ENCODE data around the gene EML3.

Gene EML3

DNA sequence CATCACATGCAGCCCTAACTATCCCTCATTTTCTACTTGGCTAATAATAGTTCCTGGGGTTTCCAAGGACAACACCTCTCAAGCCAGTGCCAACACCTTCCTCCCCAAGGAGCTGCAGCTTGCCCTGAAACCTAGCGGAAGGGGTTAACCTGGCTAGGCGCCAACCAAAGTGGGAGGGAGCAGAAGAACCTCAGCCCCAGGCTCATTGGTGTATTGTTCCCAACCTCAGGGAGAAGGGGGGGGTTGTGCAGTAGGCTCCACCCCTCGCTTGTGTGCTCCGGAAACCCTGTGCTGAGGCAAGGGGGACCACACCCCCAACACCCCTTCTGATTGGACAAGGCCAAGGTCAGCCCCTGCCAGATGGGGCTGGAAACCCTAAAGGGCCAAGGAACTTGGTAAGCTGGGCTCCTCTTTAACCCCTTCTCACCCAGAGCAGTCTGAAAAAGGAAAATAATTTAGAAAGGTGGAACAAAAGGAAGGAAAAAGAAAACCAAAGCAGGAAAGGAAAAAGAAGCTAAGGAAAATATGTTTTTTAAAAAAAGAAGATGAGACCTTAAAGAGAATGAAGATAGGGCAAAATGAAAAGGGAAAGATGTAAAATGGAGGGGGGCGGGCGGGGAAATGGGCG is 13.4 kb downstream of the EML3 start:
- ChIA-PET POLR2A (interaction anchor here (0.6 to 2.9 kb wide), 4 partner anchors 7 to 66 kb away, joined by 3 to 33 read pairs (median 4); partner anchors contain the start of genes C11orf98, CSKMT, EEF1G and INTS5), CTCF (interaction anchor here (0.7 to 6.5 kb wide), 7 partner anchors 9 to 205 kb away, joined by 3 to 59 read pairs (median 4); partner anchors contain the start of genes EML3 and ROM1)
- H3K4me3 ChIP-seq (ENCODE audit: low read depth, low read length) = peak overlapping the region; percentile 82
- DNase-seq (ENCODE audit: low read depth, low spot score) = peak; percentile 87
- TF ChIP-seq, protein P1, sequence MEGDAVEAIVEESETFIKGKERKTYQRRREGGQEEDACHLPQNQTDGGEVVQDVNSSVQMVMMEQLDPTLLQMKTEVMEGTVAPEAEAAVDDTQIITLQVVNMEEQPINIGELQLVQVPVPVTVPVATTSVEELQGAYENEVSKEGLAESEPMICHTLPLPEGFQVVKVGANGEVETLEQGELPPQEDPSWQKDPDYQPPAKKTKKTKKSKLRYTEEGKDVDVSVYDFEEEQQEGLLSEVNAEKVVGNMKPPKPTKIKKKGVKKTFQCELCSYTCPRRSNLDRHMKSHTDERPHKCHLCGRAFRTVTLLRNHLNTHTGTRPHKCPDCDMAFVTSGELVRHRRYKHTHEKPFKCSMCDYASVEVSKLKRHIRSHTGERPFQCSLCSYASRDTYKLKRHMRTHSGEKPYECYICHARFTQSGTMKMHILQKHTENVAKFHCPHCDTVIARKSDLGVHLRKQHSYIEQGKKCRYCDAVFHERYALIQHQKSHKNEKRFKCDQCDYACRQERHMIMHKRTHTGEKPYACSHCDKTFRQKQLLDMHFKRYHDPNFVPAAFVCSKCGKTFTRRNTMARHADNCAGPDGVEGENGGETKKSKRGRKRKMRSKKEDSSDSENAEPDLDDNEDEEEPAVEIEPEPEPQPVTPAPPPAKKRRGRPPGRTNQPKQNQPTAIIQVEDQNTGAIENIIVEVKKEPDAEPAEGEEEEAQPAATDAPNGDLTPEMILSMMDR (IDR thresholded peaks at IDR 0.05; ENCODE audit: insufficient read depth, low read length, missing control alignments) = no peak

- no peak overlapping the region for H3K4me3 ChIP-seq (ENCODE audit: low read depth, low read length)
- POLR2A ChIA-PET = no interaction called here
- DNase-seq (ENCODE audit: low read depth, low spot score) = no peak
- TF ChIP-seq, protein P1 (IDR thresholded peaks at IDR 0.05; ENCODE audit: insufficient read depth, low read length, missing control alignments) = no peak
- CTCF ChIA-PET = interaction anchor here (1.3 to 6.8 kb wide), 5 partner anchors 13 to 200 kb away, joined by 3 to 95 read pairs (median 21); partner anchors contain the start of genes EML3 and ROM1
Measured at GRCh38 chr11:62595124-62595523, 17.5 kb downstream of the EML3 start.

GRCh38 chr11:62593434-62594044 is 19.0 kb downstream of the EML3 start:
- no peak overlapping the region for H3K4me3 ChIP-seq (ENCODE audit: low read depth, low read length)
- DNase-seq (ENCODE audit: low read depth, low spot score) = no peak
- CTCF ChIA-PET = interaction anchor here (0.7 to 6.8 kb wide), 16 partner anchors 8 to 198 kb away, joined by 3 to 95 read pairs (median 4); partner anchors contain the start of genes B3GAT3, EEF1G, EML3 and MTA2
- POLR2A ChIA-PET = interaction anchor here (1.2 to 3.1 kb wide), 2 partner anchors 19 to 29 kb away, joined by 5 to 65 read pairs; partner anchors contain the start of genes B3GAT3 and EEF1G
- TF ChIP-seq, protein P1 (IDR thresholded peaks at IDR 0.05; ENCODE audit: insufficient read depth, low read length, missing control alignments) = peak; percentile 82

DNA sequence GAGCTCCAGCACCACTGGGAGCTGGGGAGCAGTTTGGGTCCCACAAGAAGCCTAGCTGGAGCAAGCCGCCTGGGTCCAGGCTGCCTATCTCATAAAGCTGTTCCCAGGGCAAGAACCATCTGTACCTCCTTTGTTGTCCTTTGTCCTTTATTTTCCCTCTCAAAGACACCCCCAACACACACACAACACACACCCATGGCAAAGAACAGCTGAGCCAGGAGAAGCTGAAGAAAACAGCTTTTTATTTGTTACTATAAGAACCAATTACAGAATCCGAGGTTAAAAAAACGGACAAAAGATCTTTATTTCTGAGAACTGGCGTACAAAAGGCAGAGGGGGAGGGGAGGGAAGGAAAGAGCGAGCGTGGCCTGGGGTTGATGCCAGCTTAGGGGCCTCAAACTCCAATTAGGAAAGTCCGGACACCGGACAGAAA is 19.6 kb downstream of the EML3 start:
- TF ChIP-seq, protein P1 (IDR thresholded peaks at IDR 0.05; ENCODE audit: insufficient read depth, low read length, missing control alignments) = no peak
- POLR2A ChIA-PET = interaction anchor here (1.2 to 3.1 kb wide), 5 partner anchors 8 to 73 kb away, joined by 5 to 65 read pairs (median 33); partner anchors contain the start of genes B3GAT3, C11orf98, CSKMT and EEF1G
- CTCF ChIA-PET = interaction anchor here (1.0 to 6.8 kb wide), 13 partner anchors 9 to 197 kb away, joined by 3 to 95 read pairs (median 7); partner anchors contain the start of genes B3GAT3, EEF1G, EML3 and MTA2
- DNase-seq (ENCODE audit: low read depth, low spot score) = no peak
- H3K4me3 ChIP-seq (ENCODE audit: low read depth, low read length) = no peak overlapping the region

GRCh38 chr11:62592146-62592815 is 20.3 kb downstream of the EML3 start:
- TF ChIP-seq, protein P1 (IDR thresholded peaks at IDR 0.05; ENCODE audit: insufficient read depth, low read length, missing control alignments) = no peak
- ChIA-PET POLR2A (interaction anchor here (0.6 to 3.1 kb wide), 30 partner anchors 9 to 280 kb away, joined by 3 to 65 read pairs (median 6); partner anchors contain the start of genes AHNAK, B3GAT3, C11orf98 and CSKMT), CTCF (interaction anchor here (0.7 to 6.8 kb wide), 25 partner anchors 9 to 271 kb away, joined by 3 to 95 read pairs (median 4); partner anchors contain the start of genes B3GAT3, C11orf98, CSKMT and EEF1G)
- no peak for DNase-seq (ENCODE audit: low read depth, low spot score)
- H3K4me3 ChIP-seq (ENCODE audit: low read depth, low read length) = peak overlapping the region; percentile 66

Data from AG04449 (cell line).